Measurements from ENCODE around the gene TCEA2.

DNA sequence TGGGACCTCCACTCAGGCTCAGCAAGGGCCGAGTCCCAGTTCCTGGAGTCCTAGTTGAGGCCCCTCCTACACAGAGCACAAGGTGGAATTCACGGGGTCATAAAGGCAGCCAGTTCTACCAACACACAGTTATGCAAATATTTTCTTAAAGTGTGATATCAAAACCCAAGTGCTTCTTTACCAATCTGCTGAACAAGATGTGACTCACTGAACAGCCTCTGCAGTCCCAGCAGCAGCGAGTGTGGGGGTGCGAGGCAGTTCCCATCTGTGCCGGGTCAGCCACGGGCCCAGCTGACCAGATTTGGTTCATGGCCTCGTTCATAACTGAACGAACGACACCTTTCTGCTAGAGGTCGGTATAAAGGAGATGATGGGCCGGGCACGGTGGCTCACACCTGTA lies 4.5 kb upstream of the TCEA2 start:
- TF ChIP-seq, protein P1, sequence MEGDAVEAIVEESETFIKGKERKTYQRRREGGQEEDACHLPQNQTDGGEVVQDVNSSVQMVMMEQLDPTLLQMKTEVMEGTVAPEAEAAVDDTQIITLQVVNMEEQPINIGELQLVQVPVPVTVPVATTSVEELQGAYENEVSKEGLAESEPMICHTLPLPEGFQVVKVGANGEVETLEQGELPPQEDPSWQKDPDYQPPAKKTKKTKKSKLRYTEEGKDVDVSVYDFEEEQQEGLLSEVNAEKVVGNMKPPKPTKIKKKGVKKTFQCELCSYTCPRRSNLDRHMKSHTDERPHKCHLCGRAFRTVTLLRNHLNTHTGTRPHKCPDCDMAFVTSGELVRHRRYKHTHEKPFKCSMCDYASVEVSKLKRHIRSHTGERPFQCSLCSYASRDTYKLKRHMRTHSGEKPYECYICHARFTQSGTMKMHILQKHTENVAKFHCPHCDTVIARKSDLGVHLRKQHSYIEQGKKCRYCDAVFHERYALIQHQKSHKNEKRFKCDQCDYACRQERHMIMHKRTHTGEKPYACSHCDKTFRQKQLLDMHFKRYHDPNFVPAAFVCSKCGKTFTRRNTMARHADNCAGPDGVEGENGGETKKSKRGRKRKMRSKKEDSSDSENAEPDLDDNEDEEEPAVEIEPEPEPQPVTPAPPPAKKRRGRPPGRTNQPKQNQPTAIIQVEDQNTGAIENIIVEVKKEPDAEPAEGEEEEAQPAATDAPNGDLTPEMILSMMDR (IDR thresholded peaks at IDR 0.05), result no peak
- TF ChIP-seq POLR2A (IDR thresholded peaks at IDR 0.05; ENCODE audit: low read depth) (no peak), POLR2AphosphoS5 (IDR thresholded peaks at IDR 0.05) (no peak)

Data from esophagus muscularis mucosa (tissue), 3 donors.